CD8-positive, alpha-beta memory T cell (primary cell): ENCODE data around the gene TRIP10. TPM values are rescaled to one million over a fixed set of nuclear protein-coding genes. Genes with fewer than 3 reads are reported as not detected.
A peak's percentile ranks its signal among the peaks of the same experiment; 100 is the strongest.

Experiments used
- CTCF ChIA-PET: fragments of 350-600 bp; sonication (Branson Sonifier 250); formaldehyde crosslinking; loops from one replicate; lab custom pipeline; 2021; ENCODE audit warnings: antibody characterized with exemption; lab: Charles Lee
- POLR2A ChIA-PET: fragments of 350-600 bp; sonication (Branson Sonifier 250); formaldehyde crosslinking; loops from one replicate; lab custom pipeline; 2021; ENCODE audit warnings: antibody characterized with exemption; lab: Charles Lee
- DNase-seq, 5 donors: peaks; one replicate each; pipeline versions ENCODE4 v3.0.0 to v3.0.0-alpha.2; 2020 to 2022; ENCODE audit warnings: mixed read lengths in 1 of 5
- H3K27ac ChIP-seq: one replicate; pipeline ENCODE4 v1.7.0; 2013; ENCODE audit warnings: low read depth, mild to moderate bottlenecking, low read length, moderate library complexity
- H3K27me3 ChIP-seq: 2 replicates; pipeline ENCODE4 v1.7.0; 2013; ENCODE audit warnings: low read length, mild to moderate bottlenecking; ENCODE audit not compliant: insufficient read depth, poor library complexity, severe bottlenecking
- H3K36me3 ChIP-seq: 2 replicates; pipeline ENCODE4 v1.7.0; 2013; ENCODE audit warnings: mild to moderate bottlenecking, low read length, moderate library complexity; ENCODE audit not compliant: insufficient read depth
- H3K4me1 ChIP-seq: 2 replicates; pipeline ENCODE4 v1.7.0; 2013; ENCODE audit warnings: mild to moderate bottlenecking, low read length, moderate library complexity; ENCODE audit not compliant: insufficient read depth
- H3K4me3 ChIP-seq: 2 replicates; pipeline ENCODE4 v1.7.0; 2013; ENCODE audit warnings: mild to moderate bottlenecking, low read length
- H3K9me3 ChIP-seq: 2 replicates; pipeline ENCODE4 v1.7.0; 2013; ENCODE audit warnings: mild to moderate bottlenecking, low read length
- H3K27ac Mint-ChIP-seq, 8 donors: one replicate each; pipeline ENCODE4 v1.8.0; 2020 to 2021; ENCODE audit warnings: mixed read lengths in 8 of 8, mild to moderate bottlenecking in 6 of 8, inconsistent platforms in 3 of 8, moderate library complexity in 3 of 8
- H3K27me3 Mint-ChIP-seq, 2 donors: one replicate each; pipeline ENCODE4 v1.8.0; 2020 to 2021; ENCODE audit warnings: mixed read lengths in 2 of 2, mild to moderate bottlenecking in 1 of 2, moderate library complexity in 1 of 2
- H3K36me3 Mint-ChIP-seq, 3 donors: one replicate each; pipeline ENCODE4 v1.8.0; 2020 to 2021; ENCODE audit warnings: mixed read lengths in 3 of 3, inconsistent platforms in 1 of 3, mild to moderate bottlenecking in 1 of 3
- H3K4me1 Mint-ChIP-seq, 3 donors: one replicate each; pipeline ENCODE4 v1.8.0; 2020 to 2021; ENCODE audit warnings: mixed read lengths in 3 of 3, inconsistent platforms in 1 of 3, mild to moderate bottlenecking in 1 of 3
- H3K4me3 Mint-ChIP-seq, 7 donors: one replicate each; pipeline ENCODE4 v1.8.0; 2020 to 2021; ENCODE audit warnings: mixed read lengths in 7 of 7, mild to moderate bottlenecking in 6 of 7, moderate library complexity in 4 of 7, inconsistent platforms in 2 of 7
- H3K9me3 Mint-ChIP-seq, 5 donors: one replicate each; pipeline ENCODE4 v1.8.0; 2020 to 2022; ENCODE audit warnings: mixed read lengths in 5 of 5, mild to moderate bottlenecking in 3 of 5, moderate library complexity in 2 of 5, inconsistent platforms in 1 of 5
- polyA plus RNA-seq: library from polyadenylated mRNA; unstranded; fragments of 300-500 nt; fragmentation: Illumina TruSeq; gene quantifications from one replicate; pipeline ENCODE4 v1.2.3, GENCODE V29; 2021
- total RNA-seq, 2 experiments: library from RNA; stranded (reverse); gene quantifications; one replicate each; pipeline ENCODE4 v1.2.3, GENCODE V29; 2021

TRIP10 gene
- total and polyA plus RNA-seq, 3 experiments from 2014 or later: 2.0 to 47.8 (median 44.6) TPM

DNA sequence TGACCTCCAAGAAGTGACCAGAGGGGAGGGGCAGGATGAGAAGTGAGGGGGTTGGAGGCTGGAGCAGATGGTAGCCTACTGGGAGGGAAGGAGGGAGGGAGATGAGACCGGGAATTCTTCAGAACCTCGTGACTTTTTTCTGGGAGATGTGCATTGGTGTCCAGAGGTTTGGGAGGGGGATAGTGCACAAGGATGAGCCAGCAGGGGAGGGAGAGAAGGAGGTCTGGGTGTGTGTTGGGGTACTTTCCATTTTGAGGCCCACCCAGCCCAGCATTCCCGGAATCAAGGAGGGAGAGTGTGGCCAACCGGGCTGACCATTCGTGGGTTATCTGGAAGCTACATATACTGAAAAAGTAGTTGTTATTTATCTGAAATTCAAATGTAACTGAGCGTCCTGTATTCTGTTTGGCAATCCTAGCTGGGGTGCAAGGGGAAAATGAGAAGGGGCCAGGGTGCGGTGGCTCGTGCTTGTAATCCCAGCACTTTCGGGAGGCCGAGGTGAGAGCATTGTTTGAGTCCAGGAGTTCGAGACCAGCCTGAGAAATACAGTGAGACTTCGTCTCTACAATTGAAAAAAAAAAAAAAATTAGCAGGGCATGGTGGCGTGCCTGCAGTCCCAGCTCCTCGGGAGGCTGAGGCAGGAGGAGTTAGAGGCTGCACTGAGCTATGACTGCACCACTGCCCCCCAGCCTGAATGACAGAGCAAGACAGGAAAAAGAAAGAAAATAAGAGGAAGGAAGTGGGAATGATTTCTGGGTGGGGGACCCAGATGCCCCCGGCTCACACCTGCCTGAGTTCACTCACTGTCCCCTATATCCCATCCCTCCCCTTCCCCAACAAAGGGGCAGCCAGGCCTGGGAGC is 14.6 kb upstream of the TRIP10 start:
- Histone ChIP-seq H3K27ac (no peak overlapping the region), H3K4me1 (peaks cover 3% of the 10 kb centered on the region), H3K36me3 (no peaks in the 10 kb centered on the region), H3K9me3 (no peaks in the 10 kb centered on the region), H3K27me3 (no peaks in the 10 kb centered on the region), H3K4me3 (no peak overlapping the region)
- ChIA-PET POLR2A (no interaction called here), CTCF (interaction anchor here (2.1 kb wide), 1 partner anchor 138 kb away, joined by 5 read pairs; no protein-coding TSS in a partner anchor)
- H3K9me3 Mint-ChIP-seq: no peaks in the 10 kb centered on the region
- DNase-seq: no peak
- H3K36me3 Mint-ChIP-seq: peaks cover 0 to 4% (median 0%) of the 10 kb centered on the region in 3 donors
- H3K27me3 Mint-ChIP-seq: peaks cover 0 to 1% of the 10 kb centered on the region in 2 donors
- peak overlapping the region in 1 of 8 donors; percentile 91 for H3K27ac Mint-ChIP-seq
- peaks cover 9 to 12% (median 11%) of the 10 kb centered on the region in 3 donors for H3K4me1 Mint-ChIP-seq
- H3K4me3 Mint-ChIP-seq: no peak overlapping the region

GRCh38 chr19:6725513-6726231 is 13.8 kb upstream of the TRIP10 start:
- H3K4me3 ChIP-seq: no peak overlapping the region
- peaks cover 3% of the 10 kb centered on the region for H3K4me1 ChIP-seq
- Mint-ChIP-seq H3K36me3 (peaks cover 0 to 6% (median 0%) of the 10 kb centered on the region in 3 donors), H3K4me1 (peaks cover 9 to 12% (median 10%) of the 10 kb centered on the region in 3 donors), H3K9me3 (no peaks in the 10 kb centered on the region), H3K27ac (peak overlapping the region in 1 of 8 donors; percentile 95), H3K4me3 (no peak overlapping the region), H3K27me3 (peaks cover 0 to 1% of the 10 kb centered on the region in 2 donors)
- DNase-seq: no peak
- no peaks in the 10 kb centered on the region for H3K27me3 ChIP-seq
- ChIA-PET CTCF (no interaction called here), POLR2A (no interaction called here)
- H3K36me3 ChIP-seq: no peaks in the 10 kb centered on the region
- no peak overlapping the region for H3K27ac ChIP-seq
- no peaks in the 10 kb centered on the region for H3K9me3 ChIP-seq

GRCh38 chr19:6728346-6728745 is 11.1 kb upstream of the TRIP10 start:
- ChIA-PET POLR2A (interaction anchor here (1.4 kb wide), 1 partner anchor 9 kb away, joined by 3 read pairs; the partner anchor contains the start of gene GPR108), CTCF (interaction anchor here (0.8 to 1.8 kb wide), 3 partner anchors 9 to 211 kb away, joined by 3 to 9 read pairs (median 5); partner anchors contain the start of gene GPR108)
- DNase-seq: no peak
- Mint-ChIP-seq H3K27ac (no peak overlapping the region), H3K4me1 (peaks cover 9 to 12% (median 10%) of the 10 kb centered on the region in 3 donors), H3K36me3 (peaks cover 4 to 23% (median 4%) of the 10 kb centered on the region in 3 donors), H3K4me3 (no peak overlapping the region), H3K9me3 (no peaks in the 10 kb centered on the region), H3K27me3 (peaks cover 0 to 1% of the 10 kb centered on the region in 2 donors)
- H3K4me1 ChIP-seq: peaks cover 3% of the 10 kb centered on the region
- no peak overlapping the region for H3K4me3 ChIP-seq
- no peaks in the 10 kb centered on the region for H3K36me3 ChIP-seq
- no peak overlapping the region for H3K27ac ChIP-seq
- H3K9me3 ChIP-seq: no peaks in the 10 kb centered on the region
- H3K27me3 ChIP-seq: no peaks in the 10 kb centered on the region

DNA sequence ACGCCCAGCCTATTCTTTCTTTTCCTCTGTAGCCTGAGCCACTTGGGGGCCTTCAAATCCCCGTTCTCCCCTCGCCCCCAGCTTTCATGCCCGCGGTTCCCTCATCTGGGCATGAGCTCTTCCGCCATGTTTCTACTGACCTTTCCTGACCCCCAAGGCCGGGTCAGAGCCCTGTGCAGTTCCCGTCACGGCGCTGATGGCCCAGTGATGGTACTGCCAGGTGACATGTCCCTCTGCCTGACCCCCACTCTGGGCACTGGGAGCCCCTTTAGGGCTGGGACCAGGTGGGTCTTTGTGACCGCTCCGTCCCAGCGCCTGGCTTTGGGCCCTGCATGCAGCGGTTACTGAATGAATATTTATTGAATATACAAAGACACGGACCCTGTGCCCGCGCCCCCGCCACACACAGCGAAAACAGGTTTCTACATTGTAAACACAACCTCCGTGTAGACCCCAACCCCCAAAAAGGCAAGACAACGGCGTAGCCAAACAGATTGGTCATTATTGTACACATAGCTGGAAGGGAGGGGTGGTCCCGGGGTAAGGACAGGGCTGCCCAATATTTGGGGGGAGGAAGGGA is 9.8 kb upstream of the TRIP10 start:
- Histone ChIP-seq H3K4me3 (no peak overlapping the region), H3K9me3 (no peaks in the 10 kb centered on the region), H3K27me3 (no peaks in the 10 kb centered on the region), H3K4me1 (no peaks in the 10 kb centered on the region), H3K36me3 (no peaks in the 10 kb centered on the region), H3K27ac (peak overlapping the region; percentile 64)
- Mint-ChIP-seq H3K27ac (peak overlapping the region in 1 of 8 donors; percentile 27), H3K4me1 (peaks cover 5 to 9% (median 7%) of the 10 kb centered on the region in 3 donors), H3K27me3 (peaks cover 0 to 1% of the 10 kb centered on the region in 2 donors), H3K4me3 (no peak overlapping the region), H3K9me3 (no peaks in the 10 kb centered on the region), H3K36me3 (peaks cover 4 to 33% (median 4%) of the 10 kb centered on the region in 3 donors)
- ChIA-PET CTCF (interaction anchor here (0.6 to 1.7 kb wide), 3 partner anchors 77 to 134 kb away, joined by 3 to 5 read pairs (median 3); no protein-coding TSS in a partner anchor), POLR2A (no interaction called here)
- no peak for DNase-seq

DNA sequence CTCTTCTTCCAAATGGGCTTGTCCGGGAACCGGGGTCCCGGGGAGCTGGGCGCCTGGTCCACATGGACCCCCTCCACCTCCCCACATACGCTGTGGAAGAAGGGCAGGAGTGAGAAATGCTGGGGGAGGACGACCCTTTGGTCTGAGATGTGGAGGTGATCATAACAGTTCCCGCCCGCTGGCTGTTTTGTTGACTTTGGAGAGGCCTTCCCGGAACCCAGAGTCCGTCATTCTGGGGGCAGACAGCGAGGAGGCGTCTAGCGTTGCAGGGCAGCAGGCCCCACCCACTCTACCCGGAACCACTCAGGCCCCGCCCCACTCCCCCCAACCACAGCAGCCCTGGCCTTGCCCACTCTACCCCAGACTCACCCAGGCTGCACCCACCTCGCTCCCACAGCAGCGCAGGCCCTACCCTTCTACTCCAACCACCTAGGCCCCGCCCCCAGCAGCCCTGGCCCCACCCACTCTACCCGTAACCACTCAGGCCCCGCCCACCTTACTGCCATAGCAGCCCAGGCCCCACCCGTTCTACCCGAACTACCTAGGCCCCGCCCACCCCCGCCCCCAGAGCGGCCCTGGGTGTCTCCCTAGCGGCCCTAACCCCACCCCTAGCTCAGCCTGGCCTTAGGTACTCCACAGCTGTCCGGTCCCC is 9.2 kb upstream of the TRIP10 start:
- H3K4me1 ChIP-seq: peaks cover 1% of the 10 kb centered on the region
- peaks cover 0 to 7% (median 3%) of the 10 kb centered on the region in 3 donors for H3K4me1 Mint-ChIP-seq
- H3K36me3 ChIP-seq: no peaks in the 10 kb centered on the region
- peak in 1 of 5 donors; percentile 49 for DNase-seq
- H3K4me3 ChIP-seq: no peak overlapping the region
- no peak overlapping the region for H3K27ac Mint-ChIP-seq
- H3K4me3 Mint-ChIP-seq: no peak overlapping the region
- no peaks in the 10 kb centered on the region for H3K9me3 ChIP-seq
- H3K9me3 Mint-ChIP-seq: no peaks in the 10 kb centered on the region
- ChIA-PET CTCF (interaction anchor here (0.6 to 1.7 kb wide), 3 partner anchors 78 to 133 kb away, joined by 3 to 5 read pairs (median 3); no protein-coding TSS in a partner anchor), POLR2A (no interaction called here)
- H3K27ac ChIP-seq: peak overlapping the region; percentile 64
- H3K27me3 ChIP-seq: no peaks in the 10 kb centered on the region
- peaks cover 4 to 33% (median 4%) of the 10 kb centered on the region in 3 donors for H3K36me3 Mint-ChIP-seq
- H3K27me3 Mint-ChIP-seq: no peaks in the 10 kb centered on the region

- Mint-ChIP-seq H3K27me3 (no peaks in the 10 kb centered on the region), H3K9me3 (no peaks in the 10 kb centered on the region), H3K4me1 (peaks cover 4 to 7% (median 5%) of the 10 kb centered on the region in 3 donors), H3K4me3 (no peak overlapping the region), H3K27ac (no peak overlapping the region), H3K36me3 (peaks cover 4 to 35% (median 4%) of the 10 kb centered on the region in 3 donors)
- H3K36me3 ChIP-seq: no peaks in the 10 kb centered on the region
- peak in 1 of 5 donors; percentile 48 for DNase-seq
- no peaks in the 10 kb centered on the region for H3K9me3 ChIP-seq
- ChIA-PET POLR2A (interaction anchor here (0.6 kb wide), 2 partner anchors 8 to 159 kb away, joined by 3 to 8 read pairs; no protein-coding TSS in a partner anchor), CTCF (no interaction called here)
- H3K27ac ChIP-seq: no peak overlapping the region
- peaks cover 10% of the 10 kb centered on the region for H3K4me1 ChIP-seq
- no peak overlapping the region for H3K4me3 ChIP-seq
- no peaks in the 10 kb centered on the region for H3K27me3 ChIP-seq
Observed at GRCh38 chr19:6730941-6731670, 8.4 kb upstream of the TRIP10 start.

DNA sequence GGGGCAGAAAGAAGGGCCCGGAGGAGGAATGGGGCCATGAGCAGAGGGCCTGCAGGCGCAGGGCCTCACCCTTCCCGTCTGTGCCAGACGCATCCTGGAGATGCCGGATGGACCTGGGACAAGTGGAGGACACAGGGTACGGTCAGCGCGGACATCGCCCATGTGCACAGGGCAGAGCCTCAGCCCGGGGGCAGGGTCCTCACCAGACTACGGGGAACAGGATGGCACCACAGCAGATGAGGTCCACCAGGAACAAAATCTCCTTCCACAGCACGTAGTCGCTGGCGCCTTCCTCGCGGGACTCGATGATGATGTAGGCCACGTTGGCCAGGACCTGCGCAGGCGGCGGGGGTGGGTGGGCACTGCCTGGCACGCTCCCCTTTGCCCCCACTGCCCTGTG is 7.7 kb upstream of the TRIP10 start:
- ChIA-PET CTCF (no interaction called here), POLR2A (interaction anchor here (0.6 kb wide), 1 partner anchor 159 kb away, joined by 8 read pairs; no protein-coding TSS in a partner anchor)
- no peaks in the 10 kb centered on the region for H3K27me3 Mint-ChIP-seq
- H3K36me3 Mint-ChIP-seq: peaks cover 4 to 40% (median 4%) of the 10 kb centered on the region in 3 donors
- Histone ChIP-seq H3K4me3 (no peak overlapping the region), H3K27ac (no peak overlapping the region), H3K4me1 (peaks cover 12% of the 10 kb centered on the region), H3K9me3 (no peaks in the 10 kb centered on the region), H3K36me3 (no peaks in the 10 kb centered on the region), H3K27me3 (no peaks in the 10 kb centered on the region)
- no peak for DNase-seq
- no peak overlapping the region for H3K27ac Mint-ChIP-seq
- H3K4me1 Mint-ChIP-seq: peaks cover 9 to 15% (median 9%) of the 10 kb centered on the region in 3 donors
- no peaks in the 10 kb centered on the region for H3K9me3 Mint-ChIP-seq
- no peak overlapping the region for H3K4me3 Mint-ChIP-seq
